ENCODE measurements around the gene FGF5. TPM values are rescaled to one million over a fixed set of nuclear protein-coding genes. Genes with fewer than 3 reads are reported as not detected.

The FGF5 gene, protein sequence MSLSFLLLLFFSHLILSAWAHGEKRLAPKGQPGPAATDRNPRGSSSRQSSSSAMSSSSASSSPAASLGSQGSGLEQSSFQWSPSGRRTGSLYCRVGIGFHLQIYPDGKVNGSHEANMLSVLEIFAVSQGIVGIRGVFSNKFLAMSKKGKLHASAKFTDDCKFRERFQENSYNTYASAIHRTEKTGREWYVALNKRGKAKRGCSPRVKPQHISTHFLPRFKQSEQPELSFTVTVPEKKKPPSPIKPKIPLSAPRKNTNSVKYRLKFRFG
- 3.8 and 4.4 TPM in 2 replicates for total RNA-seq

DNA sequence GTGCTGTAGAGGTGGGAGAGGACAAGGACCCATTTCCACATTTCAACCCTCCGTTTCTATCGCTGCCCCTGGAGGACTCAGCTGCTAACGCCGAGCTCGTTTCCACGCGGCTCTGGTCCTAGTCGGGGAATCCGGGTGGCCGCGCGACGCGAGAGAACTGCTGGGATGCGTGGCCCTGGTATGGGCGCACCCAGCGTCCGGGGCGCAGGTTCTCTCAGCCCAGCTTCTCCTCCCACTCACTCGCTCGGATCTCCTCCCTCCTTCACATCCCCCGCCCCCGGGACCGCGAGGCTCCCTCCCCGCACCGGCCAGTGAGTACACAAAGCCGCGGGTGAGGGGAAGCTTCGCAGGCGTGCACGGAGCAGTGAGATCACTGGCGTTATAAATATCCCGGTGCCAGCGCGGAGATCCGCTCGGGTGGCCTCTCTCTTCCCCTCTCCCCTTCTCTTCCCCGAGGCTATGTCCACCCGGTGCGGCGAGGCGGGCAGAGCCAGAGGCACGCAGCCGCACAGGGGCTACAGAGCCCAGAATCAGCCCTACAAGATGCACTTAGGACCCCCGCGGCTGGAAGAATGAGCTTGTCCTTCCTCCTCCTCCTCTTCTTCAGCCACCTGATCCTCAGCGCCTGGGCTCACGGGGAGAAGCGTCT lies at the start of gene FGF5:
Gene FGF5 (plus strand): TSS at position 412 of the 649 bp plus-strand sequence. CDS start 161 bp downstream, at position 573.
- peaks cover 2% of the 10 kb centered on the region for H3K27me3 ChIP-seq (ENCODE audit: control insufficient read depth, insufficient read depth, low read length)
- DNase-seq (ENCODE audit: low read depth) = peak; percentile 56
- no peaks in the 10 kb centered on the region for H3K36me3 ChIP-seq (ENCODE audit: control insufficient read depth, insufficient read depth, low read length)
- H3K4me3 ChIP-seq (ENCODE audit: low read depth, low read length) = peak within 1 kb of the TSS; percentile 46
- TF ChIP-seq, protein P1, sequence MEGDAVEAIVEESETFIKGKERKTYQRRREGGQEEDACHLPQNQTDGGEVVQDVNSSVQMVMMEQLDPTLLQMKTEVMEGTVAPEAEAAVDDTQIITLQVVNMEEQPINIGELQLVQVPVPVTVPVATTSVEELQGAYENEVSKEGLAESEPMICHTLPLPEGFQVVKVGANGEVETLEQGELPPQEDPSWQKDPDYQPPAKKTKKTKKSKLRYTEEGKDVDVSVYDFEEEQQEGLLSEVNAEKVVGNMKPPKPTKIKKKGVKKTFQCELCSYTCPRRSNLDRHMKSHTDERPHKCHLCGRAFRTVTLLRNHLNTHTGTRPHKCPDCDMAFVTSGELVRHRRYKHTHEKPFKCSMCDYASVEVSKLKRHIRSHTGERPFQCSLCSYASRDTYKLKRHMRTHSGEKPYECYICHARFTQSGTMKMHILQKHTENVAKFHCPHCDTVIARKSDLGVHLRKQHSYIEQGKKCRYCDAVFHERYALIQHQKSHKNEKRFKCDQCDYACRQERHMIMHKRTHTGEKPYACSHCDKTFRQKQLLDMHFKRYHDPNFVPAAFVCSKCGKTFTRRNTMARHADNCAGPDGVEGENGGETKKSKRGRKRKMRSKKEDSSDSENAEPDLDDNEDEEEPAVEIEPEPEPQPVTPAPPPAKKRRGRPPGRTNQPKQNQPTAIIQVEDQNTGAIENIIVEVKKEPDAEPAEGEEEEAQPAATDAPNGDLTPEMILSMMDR (IDR thresholded peaks at IDR 0.05; ENCODE audit: insufficient read depth, low read length, poor library complexity, severe bottlenecking) = no peak

GRCh38 chr4:80219301-80220025 lies 47.0 kb upstream of the FGF5 start:
- Histone ChIP-seq H3K27me3 (ENCODE audit: control insufficient read depth, insufficient read depth, low read length) (peaks cover 4% of the 10 kb centered on the region), H3K4me3 (ENCODE audit: low read depth, low read length) (no peak overlapping the region), H3K36me3 (ENCODE audit: control insufficient read depth, insufficient read depth, low read length) (no peaks in the 10 kb centered on the region)
- TF ChIP-seq, protein P1 (IDR thresholded peaks at IDR 0.05; ENCODE audit: insufficient read depth, low read length, poor library complexity, severe bottlenecking) = no peak
- DNase-seq (ENCODE audit: low read depth) = no peak

GRCh38 chr4:80220711-80221110 lies 45.8 kb upstream of the FGF5 start:
- TF ChIP-seq, protein P1 (IDR thresholded peaks at IDR 0.05; ENCODE audit: insufficient read depth, low read length, poor library complexity, severe bottlenecking) = no peak
- Histone ChIP-seq H3K27me3 (ENCODE audit: control insufficient read depth, insufficient read depth, low read length) (peaks cover 4% of the 10 kb centered on the region), H3K4me3 (ENCODE audit: low read depth, low read length) (no peak overlapping the region), H3K36me3 (ENCODE audit: control insufficient read depth, insufficient read depth, low read length) (no peaks in the 10 kb centered on the region)
- DNase-seq (ENCODE audit: low read depth) = no peak

DNA sequence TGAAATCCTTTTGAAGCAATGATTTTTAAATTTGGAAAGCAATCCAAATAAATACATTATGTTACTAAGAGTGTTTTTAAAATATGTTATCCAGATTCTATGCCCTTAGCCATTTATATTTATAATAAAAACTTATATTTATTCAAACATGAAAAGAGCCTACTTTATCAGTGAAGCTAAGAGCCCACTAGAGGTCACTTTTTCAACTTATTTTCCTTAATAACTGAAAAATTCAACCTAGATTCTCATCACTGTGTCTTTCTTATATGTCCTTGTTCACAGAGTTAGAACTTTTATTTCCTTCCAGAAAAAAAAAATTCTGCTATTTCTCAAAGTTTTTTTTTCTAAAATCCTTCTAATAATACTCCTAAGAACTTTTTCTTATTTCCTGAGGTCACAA lies 45.3 kb upstream of the FGF5 start:
- no peak for DNase-seq (ENCODE audit: low read depth)
- no peak overlapping the region for H3K4me3 ChIP-seq (ENCODE audit: low read depth, low read length)
- H3K36me3 ChIP-seq (ENCODE audit: control insufficient read depth, insufficient read depth, low read length) = no peaks in the 10 kb centered on the region
- H3K27me3 ChIP-seq (ENCODE audit: control insufficient read depth, insufficient read depth, low read length) = peaks cover 4% of the 10 kb centered on the region
- TF ChIP-seq, protein P1 (IDR thresholded peaks at IDR 0.05; ENCODE audit: insufficient read depth, low read length, poor library complexity, severe bottlenecking) = peak; percentile 36

- TF ChIP-seq, protein P1 (IDR thresholded peaks at IDR 0.05; ENCODE audit: insufficient read depth, low read length, poor library complexity, severe bottlenecking) = no peak
- H3K4me3 ChIP-seq (ENCODE audit: low read depth, low read length) = no peak overlapping the region
- H3K27me3 ChIP-seq (ENCODE audit: control insufficient read depth, insufficient read depth, low read length) = no peaks in the 10 kb centered on the region
- no peak for DNase-seq (ENCODE audit: low read depth)
- H3K36me3 ChIP-seq (ENCODE audit: control insufficient read depth, insufficient read depth, low read length) = no peaks in the 10 kb centered on the region
Measured at GRCh38 chr4:80225595-80225994, 40.9 kb upstream of the FGF5 start.
